Fibroblast of peridontal ligament (primary cell): ENCODE measurements around the gene AP2A1.

Experiments used
- DNase-seq: peaks from one replicate; pipeline ENCODE4 v3.0.0-alpha.2; 2010; ENCODE audit errors: extremely low read depth

The AP2A1 gene

GRCh38 chr19:49766007-49766929 lies 533 bp upstream of the AP2A1 start:
- DNase-seq: peak; percentile 100

- peak; percentile 10 for DNase-seq
Measured at GRCh38 chr19:49767381-49767780, 580 bp downstream of the AP2A1 start.

GRCh38 chr19:49767967-49768581 lies 1.3 kb downstream of the AP2A1 start:
- no peak for DNase-seq

DNA sequence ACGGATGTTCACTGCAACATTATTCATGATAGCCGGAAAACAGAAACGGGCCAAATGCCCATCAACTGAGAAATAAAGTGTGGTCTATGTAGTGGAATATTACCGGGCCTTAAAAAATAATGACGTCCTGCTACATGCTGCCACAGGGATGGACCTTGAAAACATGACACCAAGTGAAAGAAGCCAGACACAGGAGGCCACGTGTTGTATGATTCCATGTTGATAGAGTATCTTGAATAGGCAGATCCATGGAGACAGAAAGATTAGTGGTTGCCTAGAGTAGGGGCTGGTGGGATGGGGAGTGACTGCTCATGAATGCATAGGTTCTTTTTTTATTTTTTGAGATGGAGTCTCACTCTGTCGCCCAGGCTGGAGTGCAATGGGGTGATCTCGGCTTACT lies 3.7 kb downstream of the AP2A1 start:
- DNase-seq: no peak

DNA sequence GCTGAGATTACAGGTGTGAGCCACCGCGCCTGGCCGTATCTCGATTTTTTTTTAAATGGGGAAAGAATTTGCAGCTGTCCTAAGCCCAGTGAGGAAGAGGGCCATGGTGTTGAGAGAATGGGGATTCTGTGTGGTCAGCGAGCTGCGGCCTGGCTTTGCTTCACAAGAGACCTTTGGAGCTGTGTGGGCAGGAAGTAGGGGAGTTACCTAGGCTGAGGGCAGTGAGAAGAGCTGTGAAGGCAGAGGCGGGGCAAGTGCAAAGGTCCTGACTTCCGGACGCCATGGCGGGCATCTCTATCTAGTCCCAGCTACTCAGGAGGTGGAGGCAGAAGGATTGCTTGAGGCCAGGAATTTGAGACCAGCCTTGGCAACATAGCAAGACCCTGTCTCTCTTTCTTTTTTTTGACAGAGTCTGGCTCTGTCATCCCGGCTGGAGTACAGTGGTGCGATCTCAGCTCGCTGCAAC lies 4.9 kb downstream of the AP2A1 start:
- no peak for DNase-seq

- no peak for DNase-seq
Measured at GRCh38 chr19:49772850-49773432, 6.1 kb downstream of the AP2A1 start.

DNA sequence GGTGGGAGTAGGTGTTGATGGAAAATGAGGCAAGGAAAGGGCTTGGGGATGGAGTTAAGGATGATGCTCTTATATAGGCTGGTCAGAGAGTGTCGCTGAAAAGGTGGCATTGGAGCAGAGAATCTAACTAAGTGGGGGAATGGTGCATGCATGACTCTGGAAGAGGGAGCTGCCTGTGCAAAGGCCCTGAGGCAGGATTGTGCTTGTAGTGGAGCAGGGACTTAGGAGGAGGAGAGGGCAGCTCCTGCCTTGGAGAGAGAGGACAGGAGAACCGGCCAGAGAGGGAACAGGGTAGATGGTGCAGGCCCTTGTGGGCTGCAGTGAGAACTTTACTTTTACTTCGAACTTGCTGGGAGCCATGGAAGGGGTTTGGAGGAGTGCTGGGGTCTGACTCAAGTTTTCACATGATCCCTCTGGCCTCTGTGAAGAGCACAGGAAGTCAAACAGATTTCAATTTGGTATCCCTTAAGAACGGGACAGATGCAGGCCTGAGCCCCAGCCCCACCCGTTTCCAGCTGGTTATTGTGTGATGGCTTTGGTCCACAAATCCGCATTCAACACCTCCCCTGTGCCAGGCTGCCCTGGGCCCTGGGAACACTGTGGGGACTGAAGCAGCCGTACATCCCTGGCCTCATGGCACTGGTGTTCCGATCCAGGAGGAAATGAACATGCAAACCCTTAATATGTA lies 7.0 kb downstream of the AP2A1 start:
- DNase-seq: no peak

- DNase-seq: no peak
Measured at GRCh38 chr19:49774969-49775368, 8.2 kb downstream of the AP2A1 start.

DNA sequence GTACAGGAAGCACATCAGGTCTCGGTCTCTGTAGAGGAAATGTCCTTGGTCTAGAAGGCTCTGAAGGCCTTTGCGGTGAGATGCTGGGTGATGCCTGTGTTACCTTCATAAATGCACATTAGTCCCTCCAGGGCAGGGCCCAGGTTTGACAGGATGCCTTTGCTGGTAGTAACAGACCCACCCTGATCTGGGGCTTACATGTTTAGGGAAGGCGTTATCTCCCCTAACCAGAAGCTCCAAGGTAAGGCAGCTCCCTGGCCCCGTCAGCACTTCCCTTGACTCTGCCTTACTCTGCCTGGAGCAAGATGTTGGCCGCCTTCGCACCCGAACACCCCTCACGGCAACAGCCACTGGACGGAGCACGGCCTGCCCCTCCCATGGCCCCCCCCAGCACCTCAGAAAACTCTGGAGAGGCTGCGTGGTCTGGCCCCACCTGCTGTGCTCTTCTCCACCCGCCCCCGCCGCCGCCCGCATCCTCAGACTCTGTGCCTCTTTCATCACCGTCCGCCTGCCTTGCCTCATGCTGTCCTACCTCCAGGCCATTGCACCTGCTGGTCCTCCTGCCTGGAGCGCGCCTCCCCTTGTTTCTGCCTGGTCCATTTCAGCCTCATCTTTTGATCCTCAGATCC lies 9.1 kb downstream of the AP2A1 start:
- no peak for DNase-seq

DNA sequence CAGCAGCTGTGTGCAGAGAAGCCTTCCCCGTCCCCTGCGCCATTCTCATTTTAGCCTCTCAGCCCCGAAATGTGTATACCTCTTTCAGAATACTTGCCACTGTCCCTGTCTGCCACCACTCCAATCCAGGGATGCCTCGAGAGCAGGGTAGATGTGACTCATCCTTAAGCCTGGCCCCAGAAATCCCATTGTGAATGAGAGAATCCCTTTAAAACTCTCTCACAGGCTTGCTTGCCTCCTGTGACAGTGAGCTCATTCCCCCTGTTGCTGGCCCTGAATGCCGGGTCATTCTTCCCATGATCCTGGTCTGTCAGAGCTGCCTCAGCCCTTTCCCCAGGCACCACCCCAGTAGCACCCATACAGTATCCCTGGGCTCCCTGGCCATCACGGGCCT lies 9.6 kb downstream of the AP2A1 start:
- DNase-seq: no peak

- DNase-seq: no peak
Measured at GRCh38 chr19:49779731-49780555, 13.1 kb downstream of the AP2A1 start.

- DNase-seq: no peak
Measured at GRCh38 chr19:49780861-49781260, 14.1 kb downstream of the AP2A1 start.

- no peak for DNase-seq
Measured at GRCh38 chr19:49781394-49781793, 14.6 kb downstream of the AP2A1 start.

- DNase-seq: no peak
Measured at GRCh38 chr19:49782515-49782914, 15.7 kb downstream of the AP2A1 start.

GRCh38 chr19:49786376-49786820 lies 19.6 kb downstream of the AP2A1 start:
- DNase-seq: no peak

DNA sequence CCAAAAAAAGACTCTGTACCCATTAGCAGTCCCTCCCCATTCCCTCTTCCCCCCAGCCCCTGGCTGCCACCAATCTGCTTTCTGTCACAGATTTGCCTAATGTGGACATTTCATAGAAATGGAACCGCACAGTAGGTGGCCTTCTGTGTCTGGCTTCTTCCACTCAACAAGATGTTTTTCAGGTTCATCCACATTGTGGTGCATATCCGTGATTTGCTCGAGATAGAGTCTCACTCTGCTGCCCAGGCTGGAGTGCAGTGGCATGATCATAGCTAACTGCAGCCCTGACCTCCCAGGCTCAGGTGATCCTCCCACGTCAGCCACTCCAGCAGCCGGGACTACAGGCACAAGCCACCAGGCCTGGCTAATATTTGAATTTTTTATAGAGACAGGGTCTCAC lies 20.9 kb downstream of the AP2A1 start:
- DNase-seq: no peak

DNA sequence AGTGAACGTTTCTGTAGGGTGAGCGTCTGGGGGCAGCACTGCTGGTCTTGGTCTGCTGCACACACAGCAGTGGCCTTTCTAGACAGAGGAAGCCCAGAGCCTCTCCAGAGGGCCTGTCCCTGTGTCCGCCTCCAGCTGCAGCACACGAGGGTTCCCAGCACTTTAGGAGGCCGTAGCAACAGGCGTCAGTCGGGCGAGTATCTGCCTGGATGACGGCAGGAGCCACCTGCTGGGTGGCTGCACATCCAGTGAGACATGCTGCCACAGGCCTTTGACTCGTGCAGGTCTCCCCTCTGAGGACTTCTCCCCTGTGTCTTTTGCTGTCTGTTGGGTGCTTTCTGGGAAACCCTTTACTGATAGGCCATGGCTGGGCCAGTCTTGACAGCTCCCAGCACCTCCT lies 22.1 kb downstream of the AP2A1 start:
- no peak for DNase-seq

DNA sequence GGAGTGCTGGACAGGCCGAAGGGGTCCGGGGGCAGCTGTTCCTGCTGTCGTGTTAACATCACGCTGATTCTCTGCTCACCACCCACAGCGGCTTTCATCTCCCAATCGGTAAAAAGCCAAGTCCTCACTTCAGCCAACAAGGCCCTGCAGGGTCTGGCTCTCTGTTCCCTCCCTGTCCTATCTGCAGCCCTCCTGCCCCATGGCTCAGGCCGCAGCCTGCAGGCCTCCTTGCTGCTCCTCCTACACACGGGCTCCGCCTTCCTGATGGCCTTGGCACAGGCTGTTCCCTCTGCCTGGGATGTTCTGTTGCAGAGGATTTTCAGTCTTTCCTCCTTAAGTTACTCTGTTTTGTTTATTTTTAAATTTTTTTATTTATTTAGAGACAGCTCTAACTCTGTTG lies 24.1 kb downstream of the AP2A1 start:
- DNase-seq: peak; percentile 23

GRCh38 chr19:49791776-49792445 lies 25.1 kb downstream of the AP2A1 start:
- no peak for DNase-seq
